ENCODE data around the gene ARHGEF28.

Gene ARHGEF28

DNA sequence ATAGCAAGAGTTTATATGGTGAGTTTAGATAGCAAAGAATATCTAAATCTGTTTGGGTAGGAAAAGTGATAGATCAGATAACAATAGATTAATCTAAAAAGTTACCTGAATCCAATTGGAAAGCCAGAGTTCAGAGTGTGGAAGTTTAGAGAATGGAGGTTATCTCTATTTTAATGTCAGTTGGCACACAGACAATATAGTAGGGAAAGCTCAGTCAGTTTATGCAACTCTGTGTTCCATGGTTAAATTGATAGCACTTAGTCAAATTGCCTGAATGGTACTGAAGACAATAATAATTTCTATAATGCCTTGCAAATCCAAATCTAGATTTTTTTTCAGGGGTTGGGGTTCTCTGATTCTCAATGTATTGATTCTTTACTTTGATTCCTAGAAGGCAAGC is 77.0 kb downstream of the ARHGEF28 start:
- H3K27me3 ChIP-seq (ENCODE audit: insufficient read depth, low read length), result no peaks in the 10 kb centered on the region
- H3K4me1 ChIP-seq (ENCODE audit: insufficient read depth, low read length), result no peaks in the 10 kb centered on the region
- H3K4me3 ChIP-seq (ENCODE audit: low read length), result no peak overlapping the region
- no peaks in the 10 kb centered on the region for H3K9me3 ChIP-seq (ENCODE audit: insufficient read depth, low read depth, low read length)
- H3K27ac ChIP-seq (ENCODE audit: low read length), result no peak overlapping the region
- H3K9ac ChIP-seq (ENCODE audit: low read depth, low read length), result no peak overlapping the region
- no peaks in the 10 kb centered on the region for H3K36me3 ChIP-seq (ENCODE audit: insufficient read depth, low read depth, low read length)

DNA sequence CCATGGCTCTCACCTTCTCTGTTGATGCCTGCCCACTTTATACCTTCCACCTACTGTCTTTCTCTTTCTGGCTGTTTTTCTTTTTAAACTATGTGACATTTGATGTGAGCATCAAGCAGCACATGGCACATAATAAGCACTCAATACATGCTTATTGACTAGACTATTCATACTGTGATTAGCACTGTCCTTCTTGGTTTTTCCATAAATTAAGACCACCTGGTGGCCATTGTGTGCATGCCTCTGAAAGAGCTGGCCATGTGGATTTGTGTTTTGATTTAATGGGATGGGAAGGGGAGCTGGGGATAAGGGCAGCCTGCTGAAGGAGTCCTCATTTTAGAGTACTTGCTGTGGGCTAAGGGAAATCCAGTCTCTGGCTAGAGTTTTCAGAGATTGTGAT is 79.4 kb downstream of the ARHGEF28 start:
- Histone ChIP-seq H3K27me3 (ENCODE audit: insufficient read depth, low read length) (no peaks in the 10 kb centered on the region), H3K36me3 (ENCODE audit: insufficient read depth, low read depth, low read length) (no peaks in the 10 kb centered on the region), H3K27ac (ENCODE audit: low read length) (no peak overlapping the region), H3K4me3 (ENCODE audit: low read length) (no peak overlapping the region), H3K4me1 (ENCODE audit: insufficient read depth, low read length) (no peaks in the 10 kb centered on the region), H3K9ac (ENCODE audit: low read depth, low read length) (no peak overlapping the region), H3K9me3 (ENCODE audit: insufficient read depth, low read depth, low read length) (peaks cover 19% of the 10 kb centered on the region)

DNA sequence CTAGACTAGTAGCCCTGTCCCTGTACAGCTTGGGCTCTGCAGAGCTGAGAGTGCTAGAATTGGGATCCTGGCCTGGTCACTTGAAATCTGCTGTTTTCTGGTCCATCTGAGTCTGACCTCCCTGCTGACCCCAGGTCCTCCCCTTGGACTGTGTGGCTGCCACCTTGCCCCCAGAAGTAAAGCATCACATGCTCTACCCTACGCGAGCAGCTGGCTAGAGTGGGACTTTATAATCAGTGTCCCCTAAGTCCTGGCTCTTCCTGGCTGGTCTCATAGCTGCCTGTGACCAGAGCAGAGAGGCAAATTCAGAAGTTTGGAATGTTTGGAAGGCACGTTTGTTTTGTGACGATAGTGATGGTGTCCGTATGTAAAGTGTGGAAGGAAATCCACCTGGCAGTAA is 81.0 kb downstream of the ARHGEF28 start:
- peaks cover 19% of the 10 kb centered on the region for H3K9me3 ChIP-seq (ENCODE audit: insufficient read depth, low read depth, low read length)
- H3K4me1 ChIP-seq (ENCODE audit: insufficient read depth, low read length), result no peaks in the 10 kb centered on the region
- no peak overlapping the region for H3K27ac ChIP-seq (ENCODE audit: low read length)
- H3K36me3 ChIP-seq (ENCODE audit: insufficient read depth, low read depth, low read length), result no peaks in the 10 kb centered on the region
- H3K9ac ChIP-seq (ENCODE audit: low read depth, low read length), result no peak overlapping the region
- H3K4me3 ChIP-seq (ENCODE audit: low read length), result no peak overlapping the region
- no peaks in the 10 kb centered on the region for H3K27me3 ChIP-seq (ENCODE audit: insufficient read depth, low read length)

GRCh38 chr5:73709536-73710129 is 83.6 kb downstream of the ARHGEF28 start:
- no peaks in the 10 kb centered on the region for H3K4me1 ChIP-seq (ENCODE audit: insufficient read depth, low read length)
- peaks cover 19% of the 10 kb centered on the region for H3K9me3 ChIP-seq (ENCODE audit: insufficient read depth, low read depth, low read length)
- no peaks in the 10 kb centered on the region for H3K27me3 ChIP-seq (ENCODE audit: insufficient read depth, low read length)
- no peak overlapping the region for H3K27ac ChIP-seq (ENCODE audit: low read length)
- H3K4me3 ChIP-seq (ENCODE audit: low read length), result no peak overlapping the region
- H3K36me3 ChIP-seq (ENCODE audit: insufficient read depth, low read depth, low read length), result no peaks in the 10 kb centered on the region
- H3K9ac ChIP-seq (ENCODE audit: low read depth, low read length), result no peak overlapping the region

- Histone ChIP-seq H3K9me3 (ENCODE audit: insufficient read depth, low read depth, low read length) (no peaks in the 10 kb centered on the region), H3K36me3 (ENCODE audit: insufficient read depth, low read depth, low read length) (no peaks in the 10 kb centered on the region), H3K9ac (ENCODE audit: low read depth, low read length) (no peak overlapping the region), H3K27me3 (ENCODE audit: insufficient read depth, low read length) (no peaks in the 10 kb centered on the region), H3K4me1 (ENCODE audit: insufficient read depth, low read length) (no peaks in the 10 kb centered on the region; the same call in 1 of the 2 replicates), H3K4me3 (ENCODE audit: low read length) (no peak overlapping the region), H3K27ac (ENCODE audit: low read length) (no peak overlapping the region)
These were observed 90.3 kb downstream of the ARHGEF28 start for GRCh38 chr5:73716284-73716808.

GRCh38 chr5:73718762-73719161 is 92.8 kb downstream of the ARHGEF28 start:
- H3K4me3 ChIP-seq (ENCODE audit: low read length), result no peak overlapping the region
- no peaks in the 10 kb centered on the region; the same call in 1 of the 2 replicates for H3K4me1 ChIP-seq (ENCODE audit: insufficient read depth, low read length)
- H3K9me3 ChIP-seq (ENCODE audit: insufficient read depth, low read depth, low read length), result no peaks in the 10 kb centered on the region
- no peaks in the 10 kb centered on the region for H3K27me3 ChIP-seq (ENCODE audit: insufficient read depth, low read length)
- no peak overlapping the region for H3K9ac ChIP-seq (ENCODE audit: low read depth, low read length)
- H3K36me3 ChIP-seq (ENCODE audit: insufficient read depth, low read depth, low read length), result no peaks in the 10 kb centered on the region
- no peak overlapping the region for H3K27ac ChIP-seq (ENCODE audit: low read length)

GRCh38 chr5:73719632-73720031 is 93.6 kb downstream of the ARHGEF28 start:
- Histone ChIP-seq H3K4me1 (ENCODE audit: insufficient read depth, low read length) (no peaks in the 10 kb centered on the region; the same call in 1 of the 2 replicates), H3K27me3 (ENCODE audit: insufficient read depth, low read length) (no peaks in the 10 kb centered on the region), H3K9ac (ENCODE audit: low read depth, low read length) (no peak overlapping the region), H3K36me3 (ENCODE audit: insufficient read depth, low read depth, low read length) (no peaks in the 10 kb centered on the region), H3K4me3 (ENCODE audit: low read length) (no peak overlapping the region), H3K9me3 (ENCODE audit: insufficient read depth, low read depth, low read length) (no peaks in the 10 kb centered on the region), H3K27ac (ENCODE audit: low read length) (no peak overlapping the region)

GRCh38 chr5:73722231-73722630 is 96.2 kb downstream of the ARHGEF28 start:
- Histone ChIP-seq H3K4me3 (ENCODE audit: low read length) (no peak overlapping the region), H3K27me3 (ENCODE audit: insufficient read depth, low read length) (no peaks in the 10 kb centered on the region), H3K4me1 (ENCODE audit: insufficient read depth, low read length) (no peaks in the 10 kb centered on the region; the same call in 1 of the 2 replicates), H3K36me3 (ENCODE audit: insufficient read depth, low read depth, low read length) (no peaks in the 10 kb centered on the region), H3K9me3 (ENCODE audit: insufficient read depth, low read depth, low read length) (no peaks in the 10 kb centered on the region), H3K9ac (ENCODE audit: low read depth, low read length) (no peak overlapping the region), H3K27ac (ENCODE audit: low read length) (no peak overlapping the region)

DNA sequence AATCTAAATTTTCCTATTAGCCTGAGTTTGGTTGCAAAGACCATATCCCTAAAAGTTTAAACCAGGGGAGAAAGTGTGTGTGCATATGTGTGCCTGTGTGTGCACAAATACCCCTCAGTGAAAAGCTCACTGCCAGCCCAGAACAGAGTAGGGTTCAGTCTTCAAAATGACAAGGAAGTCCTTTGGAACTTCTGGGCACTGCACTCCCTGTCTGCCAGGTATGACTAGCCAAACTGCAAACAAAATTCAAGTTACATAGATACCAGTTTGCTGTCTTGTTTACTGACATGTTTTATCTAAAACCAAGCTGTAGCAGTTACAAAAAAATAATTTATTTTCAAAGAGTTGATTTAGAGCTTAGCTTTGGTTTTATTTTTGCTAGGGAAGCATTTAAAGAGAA is 100.1 kb downstream of the ARHGEF28 start:
- H3K9ac ChIP-seq (ENCODE audit: low read depth, low read length), result no peak overlapping the region
- H3K4me1 ChIP-seq (ENCODE audit: insufficient read depth, low read length), result no peaks in the 10 kb centered on the region
- no peak overlapping the region for H3K27ac ChIP-seq (ENCODE audit: low read length)
- H3K9me3 ChIP-seq (ENCODE audit: insufficient read depth, low read depth, low read length), result no peaks in the 10 kb centered on the region
- H3K36me3 ChIP-seq (ENCODE audit: insufficient read depth, low read depth, low read length), result no peaks in the 10 kb centered on the region
- no peak overlapping the region for H3K4me3 ChIP-seq (ENCODE audit: low read length)
- no peaks in the 10 kb centered on the region for H3K27me3 ChIP-seq (ENCODE audit: insufficient read depth, low read length)

DNA sequence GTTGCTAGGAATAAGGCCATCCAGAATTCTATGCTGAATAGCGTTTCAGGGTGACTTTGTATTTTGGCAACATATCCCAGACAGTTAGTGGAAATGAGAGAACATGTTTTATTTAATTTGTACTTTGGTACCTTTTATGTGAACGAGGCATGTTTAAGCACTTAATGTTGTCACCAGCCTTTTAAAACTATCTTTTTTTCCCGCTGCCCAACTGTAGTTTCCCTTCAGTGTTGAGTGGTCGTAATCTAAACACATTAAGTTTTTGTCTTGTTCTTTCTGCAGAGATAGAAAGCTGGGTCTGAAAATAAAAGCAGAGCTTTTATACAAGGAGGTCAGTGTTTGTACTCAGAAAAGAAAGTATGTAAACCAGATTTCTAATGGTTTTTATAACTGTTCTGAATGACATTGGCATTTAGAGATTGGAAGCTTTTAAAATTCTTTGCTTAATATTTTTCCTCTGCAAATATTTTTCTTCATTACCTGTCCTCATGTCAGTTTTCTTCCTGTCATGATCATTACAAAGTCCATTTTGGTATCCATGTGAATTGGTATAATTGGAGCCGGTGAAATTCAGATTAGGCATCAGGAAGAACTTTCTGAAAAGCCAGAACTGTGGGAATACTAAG is 100.7 kb downstream of the ARHGEF28 start:
- H3K27me3 ChIP-seq (ENCODE audit: insufficient read depth, low read length), result no peaks in the 10 kb centered on the region
- no peaks in the 10 kb centered on the region for H3K36me3 ChIP-seq (ENCODE audit: insufficient read depth, low read depth, low read length)
- H3K9ac ChIP-seq (ENCODE audit: low read depth, low read length), result no peak overlapping the region
- H3K4me3 ChIP-seq (ENCODE audit: low read length), result no peak overlapping the region
- no peak overlapping the region for H3K27ac ChIP-seq (ENCODE audit: low read length)
- no peaks in the 10 kb centered on the region for H3K9me3 ChIP-seq (ENCODE audit: insufficient read depth, low read depth, low read length)
- H3K4me1 ChIP-seq (ENCODE audit: insufficient read depth, low read length), result no peaks in the 10 kb centered on the region

DNA sequence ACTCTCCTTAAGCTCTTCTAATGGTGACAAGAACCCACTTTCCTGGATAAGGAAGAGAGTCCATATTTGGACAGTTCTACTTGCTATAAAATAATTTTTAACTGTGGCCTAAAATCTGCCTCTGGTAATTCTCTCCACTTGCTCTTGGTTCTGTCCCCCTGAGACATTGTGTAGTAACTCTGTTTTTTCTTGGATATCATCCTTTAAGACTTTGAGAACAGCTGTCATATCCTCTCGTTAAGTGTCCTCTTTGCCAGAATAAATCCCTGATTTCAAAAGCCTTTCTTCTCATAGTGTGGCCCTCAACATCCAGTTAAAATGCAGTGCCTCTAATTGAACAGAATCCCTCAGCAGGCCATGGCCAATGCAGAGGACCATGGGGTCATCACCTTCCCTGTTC is 101.5 kb downstream of the ARHGEF28 start:
- no peaks in the 10 kb centered on the region for H3K9me3 ChIP-seq (ENCODE audit: insufficient read depth, low read depth, low read length)
- no peak overlapping the region for H3K27ac ChIP-seq (ENCODE audit: low read length)
- H3K4me3 ChIP-seq (ENCODE audit: low read length), result no peak overlapping the region
- H3K4me1 ChIP-seq (ENCODE audit: insufficient read depth, low read length), result no peaks in the 10 kb centered on the region
- no peak overlapping the region for H3K9ac ChIP-seq (ENCODE audit: low read depth, low read length)
- H3K27me3 ChIP-seq (ENCODE audit: insufficient read depth, low read length), result no peaks in the 10 kb centered on the region
- no peaks in the 10 kb centered on the region for H3K36me3 ChIP-seq (ENCODE audit: insufficient read depth, low read depth, low read length)

- no peaks in the 10 kb centered on the region for H3K9me3 ChIP-seq (ENCODE audit: insufficient read depth, low read depth, low read length)
- no peaks in the 10 kb centered on the region for H3K4me1 ChIP-seq (ENCODE audit: insufficient read depth, low read length)
- no peak overlapping the region for H3K4me3 ChIP-seq (ENCODE audit: low read length)
- H3K27me3 ChIP-seq (ENCODE audit: insufficient read depth, low read length), result no peaks in the 10 kb centered on the region
- no peaks in the 10 kb centered on the region for H3K36me3 ChIP-seq (ENCODE audit: insufficient read depth, low read depth, low read length)
- H3K9ac ChIP-seq (ENCODE audit: low read depth, low read length), result no peak overlapping the region
- no peak overlapping the region for H3K27ac ChIP-seq (ENCODE audit: low read length)
These were observed 102.7 kb downstream of the ARHGEF28 start for GRCh38 chr5:73728493-73729273.
